Panc1 (cell line): ENCODE measurements around the gene CMTM8. TPM values are rescaled to one million over a fixed set of nuclear protein-coding genes. Genes with fewer than 3 reads are reported as not detected.

ENCODE experiments used
- ATAC-seq: fragments of 200-7000 bp; cut with Tn5 transposase; 2 replicates; pipeline ENCODE4 v1.9.1; 2020; ENCODE audit warnings: mild to moderate bottlenecking, moderate library complexity
- BruUV-seq: library from RNA; stranded (reverse); fragments of 400-500 nt; replicated peaks from 2 replicates; lab custom pipeline; 2021; lab: Mats Ljungman, UMichigan
- CTCF ChIA-PET: fragments of 300-600 bp; sonication (Branson Sonifier 250); formaldehyde crosslinking; loops from one replicate; lab custom pipeline; 2022; ENCODE audit warnings: antibody characterized with exemption; lab: Charles Lee
- POLR2A ChIA-PET: fragments of 300-600 bp; sonication (Branson Sonifier 250); formaldehyde crosslinking; loops from one replicate; lab custom pipeline; 2022; ENCODE audit warnings: antibody characterized with exemption; lab: Charles Lee
- DNase-seq: peaks from one replicate; pipeline ENCODE4 v3.0.0-alpha.2; 2010; ENCODE audit warnings: low read depth, low spot score
- H3K27ac ChIP-seq: 2 replicates; pipeline ENCODE4 v1.5.1; 2011; ENCODE audit warnings: mild to moderate bottlenecking, low read length, inconsistent platforms
- H3K27me3 ChIP-seq: fragments of 200-500 bp; sonication (Bioruptor generic); 2 replicates; pipeline ENCODE4 v1.6.0; 2014; ENCODE audit warnings: low read length, inconsistent platforms; ENCODE audit not compliant: control insufficient read depth, insufficient read depth
- H3K36me3 ChIP-seq: fragments of 200-500 bp; sonication (Bioruptor generic); 2 replicates; pipeline ENCODE4 v1.5.1; 2014; ENCODE audit warnings: inconsistent platforms, mild to moderate bottlenecking, low read length, moderate library complexity; ENCODE audit not compliant: control insufficient read depth, insufficient read depth
- H3K4me1 ChIP-seq: 2 replicates; pipeline ENCODE4 v1.5.1; 2011; ENCODE audit warnings: inconsistent platforms, mild to moderate bottlenecking, low read length, moderate library complexity; ENCODE audit not compliant: control insufficient read depth, insufficient read depth
- H3K4me3 ChIP-seq, 2 experiments: 2 replicates each; pipeline ENCODE4 v1.5.1; 2011 to 2012; ENCODE audit warnings: low read depth in 2 of 2, low read length in 2 of 2, mild to moderate bottlenecking in 2 of 2, inconsistent platforms in 1 of 2, moderate library complexity in 1 of 2
- H3K9me3 ChIP-seq: fragments of 200-500 bp; sonication (Bioruptor generic); 2 replicates; pipeline ENCODE4 v1.5.1; 2014; ENCODE audit warnings: low read depth, mild to moderate bottlenecking, inconsistent platforms, low read length, moderate library complexity; ENCODE audit not compliant: control insufficient read depth, insufficient read depth
- CTCF ChIP-seq: fragments of 450-650 bp; IDR thresholded peaks from 2 replicates; pipeline ENCODE4 v1.5.1; 2017; ENCODE audit warnings: mild to moderate bottlenecking
- POLR2AphosphoS5 ChIP-seq: IDR thresholded peaks from 2 replicates; pipeline ENCODE4 v1.6.1; 2012; ENCODE audit warnings: mild to moderate bottlenecking, low read depth, low read length, moderate library complexity
- SIN3A ChIP-seq: IDR thresholded peaks from 2 replicates; pipeline ENCODE4 v1.6.1; 2012; ENCODE audit warnings: low read depth, mild to moderate bottlenecking, low read length, moderate library complexity, borderline replicate concordance; ENCODE audit not compliant: insufficient read depth
- TCF7L2 ChIP-seq: IDR thresholded peaks from 2 replicates; pipeline ENCODE4 v1.6.1; 2011; ENCODE audit warnings: mild to moderate bottlenecking, low read depth, low read length, inconsistent platforms
- in situ Hi-C: cut with HindIII; loops from 2 replicates; pipeline ENCODE4 v1.10.0; 2016; ENCODE audit warnings: low sequenced_read_pairs, low pct_unique_long_range_greater_than_20kb
- intact Hi-C: fragments of 100-400 bp; cut with micrococcal nuclease; formaldehyde crosslinking; loops from one replicate; pipeline ENCODE4 v1.10.0; 2022; ENCODE audit not compliant: unreplicated experiment
- total RNA-seq: library from RNA; stranded (reverse); gene quantifications from one replicate; pipeline ENCODE4 v1.2.1, GENCODE V29; 2021; ENCODE audit not compliant: unreplicated experiment
- TF ChIP-seq, protein P1 (sequence below), 2 experiments: IDR thresholded peaks; 2 replicates each; pipeline ENCODE4 v1.6.1; 2011 to 2012; ENCODE audit warnings: low read depth in 2 of 2, control low read depth in 1 of 2, low read length in 1 of 2, mild to moderate bottlenecking in 1 of 2, moderate library complexity in 1 of 2; ENCODE audit not compliant: insufficient read depth in 1 of 2

The CMTM8 gene
- total RNA-seq, 1 experiment from 2014 or later: 9.8 TPM

GRCh38 chr3:32367442-32367841 is 129.0 kb downstream of the CMTM8 start:
- intact Hi-C loops: no loop called here
- ATAC-seq (no peak), DNase-seq (no peak)
- no peaks in the 10 kb centered on the region for H3K27me3 ChIP-seq
- H3K4me3 ChIP-seq: no peak overlapping the region
- in situ Hi-C loops: no loop called here
- no peak overlapping the region for H3K27ac ChIP-seq
- BruUV-seq: no TSS peak
- no peaks in the 10 kb centered on the region for H3K9me3 ChIP-seq
- TF ChIP-seq TCF7L2 (no peak), SIN3A (no peak), CTCF (no peak), POLR2AphosphoS5 (no peak)
- TF ChIP-seq, protein P1, sequence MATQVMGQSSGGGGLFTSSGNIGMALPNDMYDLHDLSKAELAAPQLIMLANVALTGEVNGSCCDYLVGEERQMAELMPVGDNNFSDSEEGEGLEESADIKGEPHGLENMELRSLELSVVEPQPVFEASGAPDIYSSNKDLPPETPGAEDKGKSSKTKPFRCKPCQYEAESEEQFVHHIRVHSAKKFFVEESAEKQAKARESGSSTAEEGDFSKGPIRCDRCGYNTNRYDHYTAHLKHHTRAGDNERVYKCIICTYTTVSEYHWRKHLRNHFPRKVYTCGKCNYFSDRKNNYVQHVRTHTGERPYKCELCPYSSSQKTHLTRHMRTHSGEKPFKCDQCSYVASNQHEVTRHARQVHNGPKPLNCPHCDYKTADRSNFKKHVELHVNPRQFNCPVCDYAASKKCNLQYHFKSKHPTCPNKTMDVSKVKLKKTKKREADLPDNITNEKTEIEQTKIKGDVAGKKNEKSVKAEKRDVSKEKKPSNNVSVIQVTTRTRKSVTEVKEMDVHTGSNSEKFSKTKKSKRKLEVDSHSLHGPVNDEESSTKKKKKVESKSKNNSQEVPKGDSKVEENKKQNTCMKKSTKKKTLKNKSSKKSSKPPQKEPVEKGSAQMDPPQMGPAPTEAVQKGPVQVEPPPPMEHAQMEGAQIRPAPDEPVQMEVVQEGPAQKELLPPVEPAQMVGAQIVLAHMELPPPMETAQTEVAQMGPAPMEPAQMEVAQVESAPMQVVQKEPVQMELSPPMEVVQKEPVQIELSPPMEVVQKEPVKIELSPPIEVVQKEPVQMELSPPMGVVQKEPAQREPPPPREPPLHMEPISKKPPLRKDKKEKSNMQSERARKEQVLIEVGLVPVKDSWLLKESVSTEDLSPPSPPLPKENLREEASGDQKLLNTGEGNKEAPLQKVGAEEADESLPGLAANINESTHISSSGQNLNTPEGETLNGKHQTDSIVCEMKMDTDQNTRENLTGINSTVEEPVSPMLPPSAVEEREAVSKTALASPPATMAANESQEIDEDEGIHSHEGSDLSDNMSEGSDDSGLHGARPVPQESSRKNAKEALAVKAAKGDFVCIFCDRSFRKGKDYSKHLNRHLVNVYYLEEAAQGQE (IDR thresholded peaks at IDR 0.05; ENCODE audit: insufficient read depth in 1 of 2, low read depth in 2 of 2, low read length in 1 of 2): no peak
- CTCF ChIA-PET: no interaction called here
- H3K4me1 ChIP-seq: peaks cover 6% of the 10 kb centered on the region
- no peaks in the 10 kb centered on the region for H3K36me3 ChIP-seq
- POLR2A ChIA-PET: no interaction called here

GRCh38 chr3:32371461-32372212 is 133.2 kb downstream of the CMTM8 start:
- Histone ChIP-seq H3K27ac (no peak overlapping the region), H3K4me3 (no peak overlapping the region), H3K9me3 (no peaks in the 10 kb centered on the region), H3K36me3 (no peaks in the 10 kb centered on the region), H3K4me1 (peaks cover 2% of the 10 kb centered on the region; the same call in 1 of the 2 replicates), H3K27me3 (no peaks in the 10 kb centered on the region)
- ChIA-PET CTCF (no interaction called here), POLR2A (no interaction called here)
- TF ChIP-seq CTCF (no peak), POLR2AphosphoS5 (no peak), TCF7L2 (no peak), SIN3A (no peak)
- TF ChIP-seq, protein P1 (IDR thresholded peaks at IDR 0.05; ENCODE audit: insufficient read depth in 1 of 2, low read depth in 2 of 2, low read length in 1 of 2): no peak
- no TSS peak for BruUV-seq
- in situ Hi-C loops (no loop called here), intact Hi-C loops (no loop called here)
- ATAC-seq: no peak
- no peak for DNase-seq
